T-cell (primary cell): Measurements from ENCODE around the gene CLIP2. TPM values are rescaled to one million over a fixed set of nuclear protein-coding genes. Genes with fewer than 3 reads are reported as not detected.
"Not testable (repeated sequence)": the region's sequence is repeated elsewhere in the genome, so short reads cannot be mapped to it uniquely, and the experiment has no call there.

Experiments
- ATAC-seq, 4 experiments: fragments of 200-7000 bp in 3 of 4; fragments of 150-1000 bp in 1 of 4; cut with Tn5 transposase; replicated peaks in 1 of 4; 1 replicate in 3 of 4; 2 replicates in 1 of 4; pipeline ENCODE4 v1.10.0; 2021; ENCODE audit warnings: moderate library complexity in 3 of 4, mild to moderate bottlenecking in 2 of 4, moderate number of reproducible peaks in 1 of 4
- CTCF ChIA-PET, 2 donors: fragments of 300-600 bp; sonication (Branson Sonifier 250); formaldehyde crosslinking; loops; one replicate each; lab custom pipeline; 2022; ENCODE audit warnings: antibody characterized with exemption in 2 of 2; lab: Charles Lee
- POLR2A ChIA-PET, 2 donors: fragments of 300-600 bp; sonication (Branson Sonifier 250); formaldehyde crosslinking; loops; one replicate each; lab custom pipeline; 2022; ENCODE audit warnings: antibody characterized with exemption in 2 of 2; lab: Charles Lee
- DNase-seq, 35 experiments: peaks; one replicate each; pipeline versions ENCODE4 v3.0.0 to v3.0.0-alpha.2; 2013 to 2023
- H3K27ac ChIP-seq: one replicate; pipeline ENCODE4 v1.5.1; 2013; ENCODE audit warnings: low read length
- H3K27me3 ChIP-seq, 2 experiments: replicated peaks in 1 of 2; 1 replicate in 1 of 2; 2 replicates in 1 of 2; pipeline versions ENCODE4 v1.6.1 to v1.7.0; 2013; ENCODE audit warnings: low read length in 1 of 2, mixed read lengths in 1 of 2; ENCODE audit not compliant: control insufficient read depth in 2 of 2, insufficient read depth in 2 of 2; ENCODE audit errors: extremely low read depth in 1 of 2
- H3K36me3 ChIP-seq, 2 donors: 1 replicate in 1 of 2; 2 replicates in 1 of 2; pipeline versions ENCODE4 v1.6.1 to v1.7.0; 2013; ENCODE audit warnings: low read length in 1 of 2; ENCODE audit not compliant: control insufficient read depth in 2 of 2, insufficient read depth in 1 of 2; ENCODE audit errors: extremely low read depth in 1 of 2
- H3K4me1 ChIP-seq, 2 experiments: 1 replicate in 1 of 2; 2 replicates in 1 of 2; pipeline versions ENCODE4 v1.6.1 to v1.7.0; 2013; ENCODE audit warnings: low read length in 2 of 2, mixed read lengths in 1 of 2; ENCODE audit not compliant: insufficient read depth in 2 of 2, control insufficient read depth in 1 of 2; ENCODE audit errors: extremely low read depth in 1 of 2
- H3K4me3 ChIP-seq, 2 donors: 1 replicate in 1 of 2; 2 replicates in 1 of 2; pipeline versions ENCODE4 v1.5.1 to v1.7.0; 2013; ENCODE audit warnings: mild to moderate bottlenecking in 2 of 2, low read length in 1 of 2, moderate library complexity in 1 of 2; ENCODE audit not compliant: control insufficient read depth in 1 of 2; ENCODE audit errors: extremely low read depth in 1 of 2
- H3K9me3 ChIP-seq: 2 replicates; pipeline ENCODE4 v1.7.0; 2013
- H3K27ac Mint-ChIP-seq, 2 donors: one replicate each; pipeline ENCODE4 v1.8.0; 2020 to 2021; ENCODE audit warnings: mild to moderate bottlenecking in 2 of 2, mixed read lengths in 2 of 2
- H3K27me3 Mint-ChIP-seq, 2 donors: one replicate each; pipeline ENCODE4 v1.8.0; 2021 to 2022; ENCODE audit warnings: mixed read lengths in 2 of 2
- H3K36me3 Mint-ChIP-seq: one replicate; pipeline ENCODE4 v1.8.0; 2021; ENCODE audit warnings: mixed read lengths
- H3K4me1 Mint-ChIP-seq, 3 donors: one replicate each; pipeline ENCODE4 v1.8.0; 2020 to 2022; ENCODE audit warnings: mixed read lengths in 3 of 3, mild to moderate bottlenecking in 1 of 3
- H3K4me3 Mint-ChIP-seq, 3 donors: one replicate each; pipeline ENCODE4 v1.8.0; 2020 to 2022; ENCODE audit warnings: mild to moderate bottlenecking in 3 of 3, mixed read lengths in 3 of 3, moderate library complexity in 3 of 3
- H3K9me3 Mint-ChIP-seq, 3 donors: one replicate each; pipeline ENCODE4 v1.8.0; 2020 to 2022; ENCODE audit warnings: mixed read lengths in 3 of 3
- WGBS: methylation state at CpG from one replicate; pipeline ENCODE4 v1.1.5; 2013; ENCODE audit warnings: missing lambda C conversion rate; ENCODE audit not compliant: insufficient coverage; 5-methylcytosine and 5-hydroxymethylcytosine counted together
- total RNA-seq, 35 experiments: library from RNA in 6 of 35; stranded (reverse) in 6 of 35; fragments of 120-200 nt in 1 of 35; gene quantifications; one replicate each; pipeline versions ENCODE4 v1.2.1 to v1.2.4 and lab custom pipeline; 2013 to 2026

CLIP2 gene
- total RNA-seq (1 to 10 TPM; 3.1 to 8.5 (median 6.3) TPM), total RNA-seq (lab: John Stamatoyannopoulos, UW) (1.9 to 23.9 (median 7.1) reads per million in 29 experiments)
- total RNA-seq (2013) = 2.3 TPM

GRCh38 chr7:74289018-74289658 lies at the start of gene CLIP2:
Gene CLIP2, plus strand, starts transcription at chr7:74289407. Its CDS starts 28,140 bp downstream, at chr7:74317547.
- Histone ChIP-seq H3K27me3 (peaks cover 0 to 52% of the 10 kb centered on the region in 2 experiments), H3K4me1 (peaks cover 7 to 26% of the 10 kb centered on the region in 2 experiments), H3K36me3 (no peaks in the 10 kb centered on the region), H3K27ac (no peak within 1 kb of the TSS), H3K4me3 (peak within 1 kb of the TSS; percentile 57 to 74), H3K9me3 (no peaks in the 10 kb centered on the region)
- H3K9me3 Mint-ChIP-seq = no peaks in the 10 kb centered on the region
- H3K36me3 Mint-ChIP-seq = no peaks in the 10 kb centered on the region
- H3K4me1 Mint-ChIP-seq = peaks cover 17 to 26% (median 20%) of the 10 kb centered on the region in 3 donors
- 0% methylated on average over 47 of the region's 67 CpGs for WGBS
- peak within 1 kb of the TSS; percentile 24 to 61 for H3K27ac Mint-ChIP-seq
- peak; percentile 88 to 91 (median 90) for ATAC-seq
- peaks cover 3 to 4% of the 10 kb centered on the region in 2 donors for H3K27me3 Mint-ChIP-seq
- peak; percentile 52 to 84 (median 69) for DNase-seq
- ChIA-PET CTCF (interaction anchor here (0.6 to 0.7 kb wide), 2 partner anchors 113 to 1748 kb away, joined by 3 to 5 read pairs; no protein-coding TSS in a partner anchor), POLR2A (interaction anchor here in 1 of 2 donors (0.5 kb wide), 1 partner anchor 102 kb away, joined by 6 read pairs; no protein-coding TSS in a partner anchor)
- peak within 1 kb of the TSS; percentile 79 to 85 (median 83) for H3K4me3 Mint-ChIP-seq

- H3K27me3 Mint-ChIP-seq = no peaks in the 10 kb centered on the region
- Histone ChIP-seq H3K4me3 (no peak overlapping the region), H3K9me3 (no peaks in the 10 kb centered on the region), H3K27ac (no peak overlapping the region), H3K27me3 (no peaks in the 10 kb centered on the region), H3K36me3 (peaks cover 6 to 72% of the 10 kb centered on the region in 2 donors), H3K4me1 (peaks cover 0 to 6% of the 10 kb centered on the region in 2 experiments)
- no peak overlapping the region for H3K27ac Mint-ChIP-seq
- 100% methylated on average over 1 of the region's 4 CpGs for WGBS
- H3K4me3 Mint-ChIP-seq = no peak overlapping the region
- no peak for DNase-seq
- H3K9me3 Mint-ChIP-seq = no peaks in the 10 kb centered on the region
- H3K4me1 Mint-ChIP-seq = peaks cover 0 to 8% (median 2%) of the 10 kb centered on the region in 3 donors
- ChIA-PET CTCF (no interaction called here), POLR2A (no interaction called here)
- ATAC-seq = no peak
- H3K36me3 Mint-ChIP-seq = peaks cover 45% of the 10 kb centered on the region
These were observed 48.7 kb upstream of the CLIP2 start for GRCh38 chr7:74240482-74240881.

- no peak overlapping the region for H3K27ac Mint-ChIP-seq
- no peak for ATAC-seq
- Histone ChIP-seq H3K36me3 (peaks cover 6 to 64% of the 10 kb centered on the region in 2 donors), H3K4me3 (no peak overlapping the region), H3K9me3 (no peaks in the 10 kb centered on the region), H3K27ac (no peak overlapping the region), H3K27me3 (no peaks in the 10 kb centered on the region), H3K4me1 (no peaks in the 10 kb centered on the region)
- no peaks in the 10 kb centered on the region for H3K9me3 Mint-ChIP-seq
- no peak for DNase-seq
- H3K27me3 Mint-ChIP-seq = no peaks in the 10 kb centered on the region
- ChIA-PET POLR2A (interaction anchor here in 1 of 2 donors (0.5 kb wide), 1 partner anchor 44 kb away, joined by 10 read pairs; no protein-coding TSS in a partner anchor), CTCF (interaction anchor here (0.6 to 0.7 kb wide), 2 partner anchors 15 to 34 kb away, joined by 3 to 4 read pairs; no protein-coding TSS in a partner anchor)
- H3K4me1 Mint-ChIP-seq = peaks cover 0 to 8% (median 2%) of the 10 kb centered on the region in 3 donors
- H3K4me3 Mint-ChIP-seq = no peak overlapping the region
- peaks cover 38% of the 10 kb centered on the region for H3K36me3 Mint-ChIP-seq
- 100% methylated on average over 3 of the region's 6 CpGs for WGBS
These were observed 47.1 kb upstream of the CLIP2 start for GRCh38 chr7:74242122-74242443.

GRCh38 chr7:74246497-74246896 lies 42.7 kb upstream of the CLIP2 start:
- H3K9me3 ChIP-seq = no peaks in the 10 kb centered on the region
- no peaks in the 10 kb centered on the region for H3K27me3 ChIP-seq
- H3K4me1 ChIP-seq = no peaks in the 10 kb centered on the region
- CTCF ChIA-PET = no interaction called here
- no peak overlapping the region for H3K4me3 ChIP-seq
- no peak for DNase-seq
- H3K36me3 Mint-ChIP-seq = peaks cover 38% of the 10 kb centered on the region
- 100% methylated on average over 1 of the region's 4 CpGs for WGBS
- no peaks in the 10 kb centered on the region for H3K9me3 Mint-ChIP-seq
- POLR2A ChIA-PET = no interaction called here
- peaks cover 13 to 64% of the 10 kb centered on the region in 2 donors for H3K36me3 ChIP-seq
- no peak overlapping the region for H3K27ac ChIP-seq
- H3K4me3 Mint-ChIP-seq = no peak overlapping the region
- ATAC-seq = no peak
- H3K27ac Mint-ChIP-seq = no peak overlapping the region
- peaks cover 6 to 10% (median 8%) of the 10 kb centered on the region in 3 donors for H3K4me1 Mint-ChIP-seq
- H3K27me3 Mint-ChIP-seq = no peaks in the 10 kb centered on the region

- peaks cover 10 to 13% (median 11%) of the 10 kb centered on the region in 3 donors for H3K4me1 Mint-ChIP-seq
- no peaks in the 10 kb centered on the region for H3K9me3 ChIP-seq
- H3K27ac Mint-ChIP-seq = no peak overlapping the region
- ChIA-PET POLR2A (interaction anchor here in 1 of 2 donors (0.7 kb wide), 1 partner anchor 188 kb away, joined by 4 read pairs; no protein-coding TSS in a partner anchor), CTCF (no interaction called here)
- H3K36me3 Mint-ChIP-seq = peaks cover 28% of the 10 kb centered on the region
- DNase-seq (no peak), ATAC-seq (no peak)
- H3K36me3 ChIP-seq = peaks cover 13 to 48% of the 10 kb centered on the region in 2 donors
- H3K27ac ChIP-seq = no peak overlapping the region
- peaks cover under 1 to 4% of the 10 kb centered on the region in 2 experiments for H3K4me1 ChIP-seq
- H3K4me3 ChIP-seq = no peak overlapping the region
- H3K27me3 Mint-ChIP-seq = no peaks in the 10 kb centered on the region
- H3K4me3 Mint-ChIP-seq = no peak overlapping the region
- no peaks in the 10 kb centered on the region for H3K9me3 Mint-ChIP-seq
- no peaks in the 10 kb centered on the region for H3K27me3 ChIP-seq
- 100% methylated on average over 4 of the region's 6 CpGs for WGBS
These were observed 41.1 kb upstream of the CLIP2 start for GRCh38 chr7:74248156-74248555.

- H3K4me3 ChIP-seq, H3K27me3 ChIP-seq, H3K27me3 Mint-ChIP-seq, CTCF ChIA-PET, H3K9me3 Mint-ChIP-seq, H3K27ac Mint-ChIP-seq, H3K4me3 Mint-ChIP-seq, H3K9me3 ChIP-seq, ATAC-seq, DNase-seq, H3K27ac ChIP-seq: not testable (repeated sequence)
- Histone ChIP-seq H3K4me1 (peaks cover 4 to 13% of the 10 kb centered on the region in 2 experiments), H3K36me3 (peaks cover 13 to 44% of the 10 kb centered on the region in 2 donors)
- 100% methylated on average over 2 of the region's 10 CpGs for WGBS
- Mint-ChIP-seq H3K4me1 (peaks cover 10 to 18% (median 18%) of the 10 kb centered on the region in 3 donors), H3K36me3 (peaks cover 26% of the 10 kb centered on the region)
- POLR2A ChIA-PET = interaction anchor here in 1 of 2 donors (0.7 kb wide), 1 partner anchor 189 kb away, joined by 4 read pairs; no protein-coding TSS in a partner anchor
These were observed 40.1 kb upstream of the CLIP2 start for GRCh38 chr7:74249058-74249457.
